Panc1 (cell line): Measurements from ENCODE around the gene RAB3GAP2. TPM values are rescaled to one million over a fixed set of nuclear protein-coding genes. Genes with fewer than 3 reads are reported as not detected.

ENCODE experiments used
- ATAC-seq: fragments of 200-7000 bp; cut with Tn5 transposase; 2 replicates; pipeline ENCODE4 v1.9.1; 2020; ENCODE audit warnings: mild to moderate bottlenecking, moderate library complexity
- BruUV-seq: library from RNA; stranded (reverse); fragments of 400-500 nt; replicated peaks from 2 replicates; lab custom pipeline; 2021; lab: Mats Ljungman, UMichigan
- CTCF ChIA-PET: fragments of 300-600 bp; sonication (Branson Sonifier 250); formaldehyde crosslinking; loops from one replicate; lab custom pipeline; 2022; ENCODE audit warnings: antibody characterized with exemption; lab: Charles Lee
- POLR2A ChIA-PET: fragments of 300-600 bp; sonication (Branson Sonifier 250); formaldehyde crosslinking; loops from one replicate; lab custom pipeline; 2022; ENCODE audit warnings: antibody characterized with exemption; lab: Charles Lee
- DNase-seq: peaks from one replicate; pipeline ENCODE4 v3.0.0-alpha.2; 2010; ENCODE audit warnings: low read depth, low spot score
- H3K27ac ChIP-seq: 2 replicates; pipeline ENCODE4 v1.5.1; 2011; ENCODE audit warnings: mild to moderate bottlenecking, low read length, inconsistent platforms
- H3K27me3 ChIP-seq: fragments of 200-500 bp; sonication (Bioruptor generic); 2 replicates; pipeline ENCODE4 v1.6.0; 2014; ENCODE audit warnings: low read length, inconsistent platforms; ENCODE audit not compliant: control insufficient read depth, insufficient read depth
- H3K36me3 ChIP-seq: fragments of 200-500 bp; sonication (Bioruptor generic); 2 replicates; pipeline ENCODE4 v1.5.1; 2014; ENCODE audit warnings: inconsistent platforms, mild to moderate bottlenecking, low read length, moderate library complexity; ENCODE audit not compliant: control insufficient read depth, insufficient read depth
- H3K4me1 ChIP-seq: 2 replicates; pipeline ENCODE4 v1.5.1; 2011; ENCODE audit warnings: inconsistent platforms, mild to moderate bottlenecking, low read length, moderate library complexity; ENCODE audit not compliant: control insufficient read depth, insufficient read depth
- H3K4me3 ChIP-seq, 2 experiments: 2 replicates each; pipeline ENCODE4 v1.5.1; 2011 to 2012; ENCODE audit warnings: low read depth in 2 of 2, low read length in 2 of 2, mild to moderate bottlenecking in 2 of 2, inconsistent platforms in 1 of 2, moderate library complexity in 1 of 2
- H3K9me3 ChIP-seq: fragments of 200-500 bp; sonication (Bioruptor generic); 2 replicates; pipeline ENCODE4 v1.5.1; 2014; ENCODE audit warnings: low read depth, mild to moderate bottlenecking, inconsistent platforms, low read length, moderate library complexity; ENCODE audit not compliant: control insufficient read depth, insufficient read depth
- POLR2AphosphoS5 ChIP-seq: IDR thresholded peaks from 2 replicates; pipeline ENCODE4 v1.6.1; 2012; ENCODE audit warnings: mild to moderate bottlenecking, low read depth, low read length, moderate library complexity
- SIN3A ChIP-seq: IDR thresholded peaks from 2 replicates; pipeline ENCODE4 v1.6.1; 2012; ENCODE audit warnings: low read depth, mild to moderate bottlenecking, low read length, moderate library complexity, borderline replicate concordance; ENCODE audit not compliant: insufficient read depth
- TCF7L2 ChIP-seq: IDR thresholded peaks from 2 replicates; pipeline ENCODE4 v1.6.1; 2011; ENCODE audit warnings: mild to moderate bottlenecking, low read depth, low read length, inconsistent platforms
- in situ Hi-C: cut with HindIII; loops from 2 replicates; pipeline ENCODE4 v1.10.0; 2016; ENCODE audit warnings: low sequenced_read_pairs, low pct_unique_long_range_greater_than_20kb
- intact Hi-C: fragments of 100-400 bp; cut with micrococcal nuclease; formaldehyde crosslinking; loops from one replicate; pipeline ENCODE4 v1.10.0; 2022; ENCODE audit not compliant: unreplicated experiment
- total RNA-seq: library from RNA; stranded (reverse); gene quantifications from one replicate; pipeline ENCODE4 v1.2.1, GENCODE V29; 2021; ENCODE audit not compliant: unreplicated experiment
- TF ChIP-seq, protein P1 (sequence below), 2 experiments: IDR thresholded peaks; 2 replicates each; pipeline ENCODE4 v1.6.1; 2011 to 2012; ENCODE audit warnings: low read depth in 2 of 2, control low read depth in 1 of 2, low read length in 1 of 2, mild to moderate bottlenecking in 1 of 2, moderate library complexity in 1 of 2; ENCODE audit not compliant: insufficient read depth in 1 of 2
- TF ChIP-seq, protein P2 (sequence below): fragments of 450-650 bp; IDR thresholded peaks from 2 replicates; pipeline ENCODE4 v1.5.1; 2017; ENCODE audit warnings: mild to moderate bottlenecking

Gene RAB3GAP2
- total RNA-seq, 1 experiment from 2014 or later: 39.0 TPM

DNA sequence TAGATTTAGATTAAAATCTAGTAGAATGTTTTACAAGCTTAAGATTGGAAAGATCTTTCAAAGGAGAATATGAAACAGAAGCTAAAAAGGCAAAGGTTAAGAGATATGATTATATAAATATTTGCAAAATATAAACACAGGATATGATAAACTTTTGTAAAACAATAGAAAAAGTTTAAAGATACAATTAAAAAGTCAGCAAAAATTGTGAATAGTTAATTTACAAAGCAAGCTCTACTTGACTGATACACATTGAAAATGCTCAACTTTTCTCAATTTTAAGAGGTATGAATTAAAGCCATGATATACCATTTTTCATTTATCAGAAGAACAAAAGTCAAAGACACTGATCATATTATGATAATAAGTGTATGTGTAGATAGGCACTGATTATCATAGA is 21.0 kb downstream of the RAB3GAP2 start:
- ATAC-seq (no peak), DNase-seq (no peak)
- Histone ChIP-seq H3K9me3 (peaks cover 19% of the 10 kb centered on the region; the same call in 1 of the 2 replicates), H3K27ac (no peak overlapping the region), H3K36me3 (no peaks in the 10 kb centered on the region; the same call in 1 of the 2 replicates), H3K4me3 (no peak overlapping the region), H3K4me1 (no peaks in the 10 kb centered on the region), H3K27me3 (no peaks in the 10 kb centered on the region)
- CTCF ChIA-PET: no interaction called here
- in situ Hi-C loops: no loop called here
- TF ChIP-seq TCF7L2 (no peak), POLR2AphosphoS5 (no peak), SIN3A (no peak)
- TF ChIP-seq, protein P1, sequence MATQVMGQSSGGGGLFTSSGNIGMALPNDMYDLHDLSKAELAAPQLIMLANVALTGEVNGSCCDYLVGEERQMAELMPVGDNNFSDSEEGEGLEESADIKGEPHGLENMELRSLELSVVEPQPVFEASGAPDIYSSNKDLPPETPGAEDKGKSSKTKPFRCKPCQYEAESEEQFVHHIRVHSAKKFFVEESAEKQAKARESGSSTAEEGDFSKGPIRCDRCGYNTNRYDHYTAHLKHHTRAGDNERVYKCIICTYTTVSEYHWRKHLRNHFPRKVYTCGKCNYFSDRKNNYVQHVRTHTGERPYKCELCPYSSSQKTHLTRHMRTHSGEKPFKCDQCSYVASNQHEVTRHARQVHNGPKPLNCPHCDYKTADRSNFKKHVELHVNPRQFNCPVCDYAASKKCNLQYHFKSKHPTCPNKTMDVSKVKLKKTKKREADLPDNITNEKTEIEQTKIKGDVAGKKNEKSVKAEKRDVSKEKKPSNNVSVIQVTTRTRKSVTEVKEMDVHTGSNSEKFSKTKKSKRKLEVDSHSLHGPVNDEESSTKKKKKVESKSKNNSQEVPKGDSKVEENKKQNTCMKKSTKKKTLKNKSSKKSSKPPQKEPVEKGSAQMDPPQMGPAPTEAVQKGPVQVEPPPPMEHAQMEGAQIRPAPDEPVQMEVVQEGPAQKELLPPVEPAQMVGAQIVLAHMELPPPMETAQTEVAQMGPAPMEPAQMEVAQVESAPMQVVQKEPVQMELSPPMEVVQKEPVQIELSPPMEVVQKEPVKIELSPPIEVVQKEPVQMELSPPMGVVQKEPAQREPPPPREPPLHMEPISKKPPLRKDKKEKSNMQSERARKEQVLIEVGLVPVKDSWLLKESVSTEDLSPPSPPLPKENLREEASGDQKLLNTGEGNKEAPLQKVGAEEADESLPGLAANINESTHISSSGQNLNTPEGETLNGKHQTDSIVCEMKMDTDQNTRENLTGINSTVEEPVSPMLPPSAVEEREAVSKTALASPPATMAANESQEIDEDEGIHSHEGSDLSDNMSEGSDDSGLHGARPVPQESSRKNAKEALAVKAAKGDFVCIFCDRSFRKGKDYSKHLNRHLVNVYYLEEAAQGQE (IDR thresholded peaks at IDR 0.05; ENCODE audit: insufficient read depth in 1 of 2, low read depth in 2 of 2, low read length in 1 of 2): no peak
- TF ChIP-seq, protein P2, sequence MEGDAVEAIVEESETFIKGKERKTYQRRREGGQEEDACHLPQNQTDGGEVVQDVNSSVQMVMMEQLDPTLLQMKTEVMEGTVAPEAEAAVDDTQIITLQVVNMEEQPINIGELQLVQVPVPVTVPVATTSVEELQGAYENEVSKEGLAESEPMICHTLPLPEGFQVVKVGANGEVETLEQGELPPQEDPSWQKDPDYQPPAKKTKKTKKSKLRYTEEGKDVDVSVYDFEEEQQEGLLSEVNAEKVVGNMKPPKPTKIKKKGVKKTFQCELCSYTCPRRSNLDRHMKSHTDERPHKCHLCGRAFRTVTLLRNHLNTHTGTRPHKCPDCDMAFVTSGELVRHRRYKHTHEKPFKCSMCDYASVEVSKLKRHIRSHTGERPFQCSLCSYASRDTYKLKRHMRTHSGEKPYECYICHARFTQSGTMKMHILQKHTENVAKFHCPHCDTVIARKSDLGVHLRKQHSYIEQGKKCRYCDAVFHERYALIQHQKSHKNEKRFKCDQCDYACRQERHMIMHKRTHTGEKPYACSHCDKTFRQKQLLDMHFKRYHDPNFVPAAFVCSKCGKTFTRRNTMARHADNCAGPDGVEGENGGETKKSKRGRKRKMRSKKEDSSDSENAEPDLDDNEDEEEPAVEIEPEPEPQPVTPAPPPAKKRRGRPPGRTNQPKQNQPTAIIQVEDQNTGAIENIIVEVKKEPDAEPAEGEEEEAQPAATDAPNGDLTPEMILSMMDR: no peak
- intact Hi-C loops: no loop called here
- POLR2A ChIA-PET: no interaction called here
- BruUV-seq: no TSS peak

DNA sequence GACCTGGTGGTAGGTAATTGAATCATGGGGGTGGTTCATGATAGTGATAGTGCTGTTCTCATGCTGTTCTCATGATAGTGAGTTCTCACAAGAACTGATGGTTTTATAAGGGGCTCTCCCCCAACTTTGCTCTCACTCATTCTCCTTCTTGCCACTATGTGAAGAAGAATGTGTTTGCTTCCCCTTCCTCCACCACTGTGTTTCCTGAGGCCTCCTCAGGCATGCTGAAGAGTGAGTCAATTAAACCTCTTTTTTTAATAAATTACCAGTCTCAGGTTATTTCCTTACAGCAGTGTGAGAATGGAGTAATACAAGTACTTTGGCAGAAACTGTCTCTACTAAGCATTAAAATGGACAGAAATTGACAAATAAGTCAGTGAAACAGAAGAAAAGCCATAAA is 21.6 kb downstream of the RAB3GAP2 start:
- TF ChIP-seq SIN3A: no peak
- H3K36me3 ChIP-seq: no peaks in the 10 kb centered on the region; the same call in 1 of the 2 replicates
- H3K9me3 ChIP-seq: peaks cover 19% of the 10 kb centered on the region; the same call in 1 of the 2 replicates
- H3K4me3 ChIP-seq: no peak overlapping the region
- DNase-seq (no peak), ATAC-seq (no peak)
- ChIA-PET POLR2A (no interaction called here), CTCF (no interaction called here)
- no peaks in the 10 kb centered on the region for H3K27me3 ChIP-seq
- intact Hi-C loops (no loop called here), in situ Hi-C loops (no loop called here)
- H3K4me1 ChIP-seq: no peaks in the 10 kb centered on the region
- H3K27ac ChIP-seq: no peak overlapping the region
- no TSS peak for BruUV-seq

DNA sequence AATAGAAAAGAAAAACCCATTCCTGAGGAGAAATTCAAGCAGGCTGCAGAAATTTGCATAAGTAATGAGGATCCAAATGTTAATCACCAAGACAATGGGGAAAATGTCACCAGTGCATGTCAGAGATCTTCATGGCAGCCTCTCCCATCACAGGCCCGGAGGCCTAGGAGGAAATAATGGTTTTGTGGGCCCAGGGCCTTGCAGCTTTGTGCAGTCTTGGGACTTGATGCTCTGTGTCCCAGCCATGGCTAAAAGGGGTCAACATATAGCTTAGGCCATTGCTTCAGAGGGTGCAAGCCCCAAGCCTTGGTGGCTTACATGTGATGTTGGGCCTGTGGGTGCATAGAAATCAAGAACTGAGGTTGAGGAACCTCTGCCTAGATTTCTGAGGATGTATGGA is 22.7 kb downstream of the RAB3GAP2 start:
- DNase-seq (no peak), ATAC-seq (no peak)
- TF ChIP-seq POLR2AphosphoS5 (no peak), TCF7L2 (no peak), SIN3A (no peak)
- TF ChIP-seq, protein P1 (IDR thresholded peaks at IDR 0.05; ENCODE audit: insufficient read depth in 1 of 2, low read depth in 2 of 2, low read length in 1 of 2): no peak
- TF ChIP-seq, protein P2: no peak
- no peaks in the 10 kb centered on the region for H3K27me3 ChIP-seq
- CTCF ChIA-PET: no interaction called here
- no peak overlapping the region for H3K4me3 ChIP-seq
- H3K4me1 ChIP-seq: no peaks in the 10 kb centered on the region
- intact Hi-C loops (no loop called here), in situ Hi-C loops (no loop called here)
- POLR2A ChIA-PET: no interaction called here
- no TSS peak for BruUV-seq
- no peaks in the 10 kb centered on the region; the same call in 1 of the 2 replicates for H3K36me3 ChIP-seq
- H3K9me3 ChIP-seq: peaks cover 19% of the 10 kb centered on the region; the same call in 1 of the 2 replicates
- no peak overlapping the region for H3K27ac ChIP-seq
